ENCODE results near the gene ZNF22.

Gene ZNF22

GRCh38 chr10:44988957-44989585 is 11.7 kb upstream of the ZNF22 start:
- no peak for DNase-seq (ENCODE audit: low read depth)
- no peak overlapping the region for H3K4me3 ChIP-seq (replicated peaks; ENCODE audit: low read depth, low read length)
- no peak for TF ChIP-seq CTCF (IDR thresholded peaks at IDR 0.05; ENCODE audit: low read length, missing control alignments)

DNA sequence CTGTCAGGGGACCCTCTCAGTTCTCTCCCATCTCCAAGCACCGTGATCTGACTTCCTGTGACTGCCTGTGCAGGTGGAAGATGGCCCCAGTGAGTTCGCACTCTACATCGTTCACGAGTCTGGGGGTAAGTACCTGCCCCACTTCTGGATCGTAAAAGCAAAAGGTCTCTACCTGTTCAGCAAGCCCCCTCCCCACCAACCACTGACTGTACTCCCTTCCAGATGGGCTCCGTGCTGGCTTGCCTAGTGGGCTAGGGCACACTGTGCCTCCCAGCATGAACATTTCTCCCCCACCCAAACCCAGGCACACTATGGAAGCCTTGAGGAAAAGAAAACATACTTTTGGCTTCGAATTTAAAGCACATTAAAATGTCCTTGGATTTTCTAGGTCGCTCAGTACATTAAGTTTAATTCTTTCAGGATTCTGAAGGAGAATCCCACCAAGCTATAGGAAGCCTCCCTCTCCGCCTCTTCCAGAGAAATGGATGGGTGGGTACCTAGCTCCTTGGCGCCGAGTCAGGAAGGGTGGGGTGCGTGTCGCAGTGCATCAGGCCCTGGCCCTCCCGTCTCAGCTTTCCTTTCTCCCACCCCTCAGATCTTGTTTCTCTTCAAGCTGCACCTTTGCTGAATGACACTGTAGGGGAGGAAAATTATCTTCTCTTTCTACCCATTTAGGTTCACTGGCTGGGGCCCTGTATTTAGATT is 11.0 kb upstream of the ZNF22 start:
- no peak for TF ChIP-seq CTCF (IDR thresholded peaks at IDR 0.05; ENCODE audit: low read length, missing control alignments)
- no peak for DNase-seq (ENCODE audit: low read depth)
- no peak overlapping the region for H3K4me3 ChIP-seq (replicated peaks; ENCODE audit: low read depth, low read length)

DNA sequence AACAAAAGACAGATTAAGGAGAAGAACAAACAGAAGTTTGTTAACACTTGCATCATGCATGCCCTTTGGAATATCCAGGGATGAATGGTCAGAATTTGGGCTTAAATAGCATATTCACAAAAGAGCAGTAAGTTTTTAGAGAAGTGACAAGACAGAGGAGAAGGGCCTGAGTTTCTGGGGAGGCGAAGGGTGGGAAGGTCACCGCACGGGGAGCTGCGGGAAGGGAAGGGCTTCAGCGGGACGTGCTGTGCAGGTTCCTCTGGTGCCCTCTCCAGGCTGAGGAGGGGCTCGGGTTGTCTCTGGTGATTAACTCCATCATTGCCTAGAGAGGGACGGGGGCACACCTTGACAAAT is 10.4 kb upstream of the ZNF22 start:
- DNase-seq (ENCODE audit: low read depth): no peak
- no peak overlapping the region for H3K4me3 ChIP-seq (replicated peaks; ENCODE audit: low read depth, low read length)
- peak; percentile 19 for TF ChIP-seq CTCF (IDR thresholded peaks at IDR 0.05; ENCODE audit: low read length, missing control alignments)

DNA sequence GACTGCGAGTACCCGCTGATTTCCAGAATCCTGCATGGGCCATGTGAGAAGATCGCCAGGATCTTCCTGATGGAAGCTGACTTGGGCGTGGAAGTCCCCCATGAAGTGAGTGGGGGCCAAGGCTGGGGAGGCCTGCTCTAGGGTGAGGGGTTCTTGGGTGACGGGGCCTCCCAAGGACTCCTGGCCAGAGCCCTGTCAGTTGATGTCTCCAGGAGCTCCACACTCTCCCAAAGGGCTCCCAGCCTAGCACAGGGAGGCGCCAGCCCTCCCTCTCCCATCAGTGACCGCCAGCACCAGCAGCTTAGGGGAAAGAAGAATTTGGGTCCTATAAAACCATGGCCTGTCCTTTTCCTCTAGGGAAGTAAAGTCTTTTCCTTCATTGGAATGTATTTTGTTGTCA is 9.8 kb upstream of the ZNF22 start:
- no peak for TF ChIP-seq CTCF (IDR thresholded peaks at IDR 0.05; ENCODE audit: low read length, missing control alignments)
- H3K4me3 ChIP-seq (replicated peaks; ENCODE audit: low read depth, low read length): no peak overlapping the region
- no peak for DNase-seq (ENCODE audit: low read depth)

DNA sequence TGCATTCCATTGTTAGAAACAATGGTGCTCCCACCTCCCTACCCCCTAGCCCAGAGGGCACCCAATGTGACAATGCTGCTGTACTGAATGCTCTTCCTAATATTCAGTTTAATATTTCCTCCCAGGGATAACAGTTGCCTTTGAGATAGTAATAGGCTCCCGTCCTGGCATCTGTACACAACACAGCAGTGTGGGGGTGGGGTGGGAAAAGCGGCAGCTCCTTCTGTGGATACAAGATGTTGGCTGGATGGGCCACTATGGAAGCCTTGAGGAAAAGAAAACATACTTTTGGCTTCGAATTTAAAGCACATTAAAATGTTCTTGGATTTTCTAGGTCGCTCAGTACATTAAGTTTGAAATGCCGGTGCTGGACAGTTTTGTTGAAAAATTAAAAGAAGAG is 9.2 kb upstream of the ZNF22 start:
- no peak for DNase-seq (ENCODE audit: low read depth)
- no peak for TF ChIP-seq CTCF (IDR thresholded peaks at IDR 0.05; ENCODE audit: low read length, missing control alignments)
- no peak overlapping the region for H3K4me3 ChIP-seq (replicated peaks; ENCODE audit: low read depth, low read length)

GRCh38 chr10:44992070-44992731 is 8.5 kb upstream of the ZNF22 start:
- no peak for DNase-seq (ENCODE audit: low read depth)
- TF ChIP-seq CTCF (IDR thresholded peaks at IDR 0.05; ENCODE audit: low read length, missing control alignments): no peak
- H3K4me3 ChIP-seq (replicated peaks; ENCODE audit: low read depth, low read length): no peak overlapping the region
